SK-N-SH treated with all-trans-retinoic acid at 6 μM for 48 hours (cell line): ENCODE measurements around the gene PARK7.

Source experiments
- ATAC-seq: fragments of 200-7000 bp; cut with Tn5 transposase; 3 replicates; pipeline ENCODE4 v1.9.1; 2020; ENCODE audit warnings: mild to moderate bottlenecking, moderate library complexity
- CSDC2 ChIP-seq: fragments of 250-450 bp; sonication (Bioruptor Pico); IDR thresholded peaks from 2 replicates; pipeline ENCODE4 v1.5.0; 2020; ENCODE audit warnings: mild to moderate bottlenecking, moderate library complexity
- ESRRG ChIP-seq: fragments of 250-450 bp; sonication (Bioruptor Pico); IDR thresholded peaks from 2 replicates; pipeline ENCODE4 v1.6.1; 2021; ENCODE audit warnings: mild to moderate bottlenecking
- GLIS3 ChIP-seq: fragments of 250-450 bp; sonication (Bioruptor Pico); IDR thresholded peaks from 2 replicates; pipeline ENCODE4 v1.5.0; 2020; ENCODE audit warnings: mild to moderate bottlenecking, moderate library complexity
- OSR1 ChIP-seq: fragments of 250-450 bp; sonication (Bioruptor Pico); IDR thresholded peaks from 2 replicates; pipeline ENCODE4 v1.8.0; 2022; ENCODE audit warnings: moderate library complexity, mild to moderate bottlenecking, inconsistent platforms
- POU6F1 ChIP-seq: fragments of 250-450 bp; sonication (Bioruptor Pico); IDR thresholded peaks from 2 replicates; pipeline ENCODE4 v1.8.0; 2021; ENCODE audit warnings: low read depth, mild to moderate bottlenecking, moderate library complexity, borderline replicate concordance
- PPARA ChIP-seq: fragments of 250-450 bp; sonication (Bioruptor Pico); IDR thresholded peaks from 2 replicates; pipeline ENCODE4 v1.5.0; 2020; ENCODE audit warnings: mild to moderate bottlenecking, borderline replicate concordance
- RARB ChIP-seq: fragments of 250-450 bp; sonication (Bioruptor Pico); IDR thresholded peaks from 2 replicates; pipeline ENCODE4 v1.8.0; 2021; ENCODE audit warnings: mild to moderate bottlenecking, moderate library complexity
- SNAI2 ChIP-seq: fragments of 250-450 bp; sonication (Bioruptor Pico); IDR thresholded peaks from 2 replicates; pipeline ENCODE4 v1.5.0; 2020; ENCODE audit warnings: mild to moderate bottlenecking, moderate library complexity
- TCF4 ChIP-seq: fragments of 250-450 bp; sonication (Bioruptor Pico); IDR thresholded peaks from 2 replicates; pipeline ENCODE4 v1.8.0; 2021; ENCODE audit warnings: mild to moderate bottlenecking, moderate library complexity, borderline replicate concordance
- TSHZ2 ChIP-seq: fragments of 250-450 bp; sonication (Bioruptor Pico); IDR thresholded peaks from 2 replicates; pipeline ENCODE4 v1.5.0; 2020; ENCODE audit warnings: mild to moderate bottlenecking, moderate library complexity
- ZFP3 ChIP-seq: fragments of 250-450 bp; sonication (Bioruptor Pico); IDR thresholded peaks from 2 replicates; pipeline ENCODE4 v1.5.0; 2020; ENCODE audit warnings: mild to moderate bottlenecking, moderate library complexity
- ZFP30 ChIP-seq: fragments of 450-650 bp; formaldehyde crosslinking; IDR thresholded peaks from 2 replicates; pipeline ENCODE4 v1.5.0; 2022; ENCODE audit warnings: mild to moderate bottlenecking, moderate library complexity
- ZNF70 ChIP-seq: fragments of 450-650 bp; formaldehyde crosslinking; IDR thresholded peaks from 2 replicates; pipeline ENCODE4 v1.5.0; 2020; ENCODE audit warnings: mild to moderate bottlenecking, moderate library complexity
- ZNF8 ChIP-seq: fragments of 450-650 bp; formaldehyde crosslinking; IDR thresholded peaks from 2 replicates; pipeline ENCODE4 v1.5.0; 2020; ENCODE audit warnings: mild to moderate bottlenecking, moderate library complexity
- TF ChIP-seq, protein P1 (sequence below): fragments of 250-450 bp; sonication (Bioruptor Pico); IDR thresholded peaks from 2 replicates; pipeline ENCODE4 v1.8.0; 2020; ENCODE audit warnings: mild to moderate bottlenecking, moderate library complexity, borderline replicate concordance
- TF ChIP-seq, protein P2 (sequence below): fragments of 250-450 bp; sonication (Bioruptor Pico); IDR thresholded peaks from 2 replicates; pipeline ENCODE4 v1.5.1; 2021; ENCODE audit warnings: mild to moderate bottlenecking, moderate library complexity
- TF ChIP-seq, protein P3 (sequence below): fragments of 250-450 bp; sonication (Bioruptor Pico); IDR thresholded peaks from 2 replicates; pipeline ENCODE4 v1.5.1; 2020; ENCODE audit warnings: low read depth, mild to moderate bottlenecking, moderate library complexity

PARK7 gene

DNA sequence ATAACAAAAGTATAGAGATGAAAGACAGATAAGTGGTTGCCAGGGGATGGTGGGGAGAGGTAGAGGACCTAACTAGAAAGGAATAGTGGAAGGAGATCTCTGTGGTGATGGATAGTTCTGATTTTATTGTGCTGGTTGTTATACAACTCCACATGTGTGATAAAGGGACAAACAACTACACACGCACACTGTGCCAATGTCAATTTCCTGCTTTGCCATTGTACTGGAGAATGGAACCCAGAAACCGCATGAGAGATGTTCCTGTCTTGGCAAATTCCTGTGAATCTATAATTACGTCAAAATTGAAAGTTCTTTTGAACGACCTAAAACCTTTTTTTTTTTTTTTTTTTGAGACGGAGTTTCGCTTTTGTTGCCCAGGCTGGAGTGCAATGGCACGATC lies 31.9 kb upstream of the PARK7 start:
- TF ChIP-seq, protein P1, sequence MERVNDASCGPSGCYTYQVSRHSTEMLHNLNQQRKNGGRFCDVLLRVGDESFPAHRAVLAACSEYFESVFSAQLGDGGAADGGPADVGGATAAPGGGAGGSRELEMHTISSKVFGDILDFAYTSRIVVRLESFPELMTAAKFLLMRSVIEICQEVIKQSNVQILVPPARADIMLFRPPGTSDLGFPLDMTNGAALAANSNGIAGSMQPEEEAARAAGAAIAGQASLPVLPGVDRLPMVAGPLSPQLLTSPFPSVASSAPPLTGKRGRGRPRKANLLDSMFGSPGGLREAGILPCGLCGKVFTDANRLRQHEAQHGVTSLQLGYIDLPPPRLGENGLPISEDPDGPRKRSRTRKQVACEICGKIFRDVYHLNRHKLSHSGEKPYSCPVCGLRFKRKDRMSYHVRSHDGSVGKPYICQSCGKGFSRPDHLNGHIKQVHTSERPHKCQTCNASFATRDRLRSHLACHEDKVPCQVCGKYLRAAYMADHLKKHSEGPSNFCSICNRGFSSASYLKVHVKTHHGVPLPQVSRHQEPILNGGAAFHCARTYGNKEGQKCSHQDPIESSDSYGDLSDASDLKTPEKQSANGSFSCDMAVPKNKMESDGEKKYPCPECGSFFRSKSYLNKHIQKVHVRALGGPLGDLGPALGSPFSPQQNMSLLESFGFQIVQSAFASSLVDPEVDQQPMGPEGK (CRISPR knock-in tag): no peak
- no peak for TF ChIP-seq CSDC2 (CRISPR knock-in tag)
- TF ChIP-seq TSHZ2 (CRISPR knock-in tag): no peak
- TF ChIP-seq ZNF8 (CRISPR knock-in tag): no peak
- ATAC-seq: no peak; the same call in 2 of the 3 replicates

DNA sequence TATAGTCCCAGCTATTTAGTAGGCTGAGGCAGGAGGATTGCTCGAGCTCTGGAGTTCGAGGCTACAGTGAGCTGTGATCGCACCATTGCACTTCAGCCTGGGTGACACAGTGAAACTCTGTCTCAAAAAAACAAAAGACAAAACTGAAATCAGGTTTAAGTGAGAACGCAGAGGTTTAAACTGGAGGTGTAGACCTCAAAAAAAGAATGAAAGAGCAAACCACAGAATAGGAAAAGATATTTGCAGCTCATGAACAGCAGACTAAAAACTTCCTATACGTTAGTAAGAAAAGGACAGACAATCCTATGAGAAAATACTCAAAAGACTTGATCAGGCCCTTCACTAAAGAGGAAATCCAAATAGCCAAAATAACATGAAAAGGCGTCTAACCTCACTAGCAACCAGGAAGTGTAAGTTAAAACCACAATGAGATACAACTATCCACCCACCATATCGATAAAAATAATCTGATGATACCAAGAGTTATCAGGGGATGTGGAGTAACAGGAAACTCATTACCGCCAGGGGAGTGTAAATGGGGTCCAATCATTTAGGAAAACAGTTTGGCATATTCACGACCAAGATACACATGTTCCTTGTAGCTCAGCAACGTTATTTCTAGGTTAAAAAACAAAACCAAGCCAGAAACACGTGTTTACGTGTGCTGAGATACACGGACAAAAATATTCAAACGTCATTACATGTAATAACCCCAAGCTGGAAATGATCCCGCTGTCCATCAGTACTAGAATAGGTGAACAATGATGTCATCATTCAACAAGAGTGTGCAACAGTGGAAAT lies 30.7 kb upstream of the PARK7 start:
- TF ChIP-seq CSDC2 (CRISPR knock-in tag): no peak
- no peak for TF ChIP-seq TSHZ2 (CRISPR knock-in tag)
- no peak for TF ChIP-seq OSR1 (CRISPR knock-in tag)
- TF ChIP-seq ZNF8 (CRISPR knock-in tag): no peak
- TF ChIP-seq, protein P2, sequence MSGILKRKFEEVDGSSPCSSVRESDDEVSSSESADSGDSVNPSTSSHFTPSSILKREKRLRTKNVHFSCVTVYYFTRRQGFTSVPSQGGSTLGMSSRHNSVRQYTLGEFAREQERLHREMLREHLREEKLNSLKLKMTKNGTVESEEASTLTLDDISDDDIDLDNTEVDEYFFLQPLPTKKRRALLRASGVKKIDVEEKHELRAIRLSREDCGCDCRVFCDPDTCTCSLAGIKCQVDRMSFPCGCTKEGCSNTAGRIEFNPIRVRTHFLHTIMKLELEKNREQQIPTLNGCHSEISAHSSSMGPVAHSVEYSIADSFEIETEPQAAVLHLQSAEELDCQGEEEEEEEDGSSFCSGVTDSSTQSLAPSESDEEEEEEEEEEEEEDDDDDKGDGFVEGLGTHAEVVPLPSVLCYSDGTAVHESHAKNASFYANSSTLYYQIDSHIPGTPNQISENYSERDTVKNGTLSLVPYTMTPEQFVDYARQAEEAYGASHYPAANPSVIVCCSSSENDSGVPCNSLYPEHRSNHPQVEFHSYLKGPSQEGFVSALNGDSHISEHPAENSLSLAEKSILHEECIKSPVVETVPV (CRISPR knock-in tag): no peak
- no peak for TF ChIP-seq POU6F1 (CRISPR knock-in tag)
- no peak for ATAC-seq

- no peak for TF ChIP-seq SNAI2 (CRISPR knock-in tag)
- no peak for TF ChIP-seq PPARA (CRISPR knock-in tag)
- no peak for TF ChIP-seq ZFP30 (CRISPR knock-in tag)
- TF ChIP-seq, protein P3, sequence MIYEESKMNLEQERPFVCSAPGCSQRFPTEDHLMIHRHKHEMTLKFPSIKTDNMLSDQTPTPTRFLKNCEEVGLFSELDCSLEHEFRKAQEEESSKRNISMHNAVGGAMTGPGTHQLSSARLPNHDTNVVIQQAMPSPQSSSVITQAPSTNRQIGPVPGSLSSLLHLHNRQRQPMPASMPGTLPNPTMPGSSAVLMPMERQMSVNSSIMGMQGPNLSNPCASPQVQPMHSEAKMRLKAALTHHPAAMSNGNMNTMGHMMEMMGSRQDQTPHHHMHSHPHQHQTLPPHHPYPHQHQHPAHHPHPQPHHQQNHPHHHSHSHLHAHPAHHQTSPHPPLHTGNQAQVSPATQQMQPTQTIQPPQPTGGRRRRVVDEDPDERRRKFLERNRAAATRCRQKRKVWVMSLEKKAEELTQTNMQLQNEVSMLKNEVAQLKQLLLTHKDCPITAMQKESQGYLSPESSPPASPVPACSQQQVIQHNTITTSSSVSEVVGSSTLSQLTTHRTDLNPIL: no peak
- no peak for TF ChIP-seq TCF4
- TF ChIP-seq ZNF70 (CRISPR knock-in tag): no peak
- no peak for TF ChIP-seq RARB (CRISPR knock-in tag)
- TF ChIP-seq ZFP3 (CRISPR knock-in tag): no peak
- TF ChIP-seq ZNF8 (CRISPR knock-in tag): no peak
- no peak for TF ChIP-seq ESRRG
- TF ChIP-seq, protein P2 (CRISPR knock-in tag): no peak
- TF ChIP-seq GLIS3 (CRISPR knock-in tag): no peak
- no peak for ATAC-seq
Observed at GRCh38 chr1:7931446-7931812, 30.1 kb upstream of the PARK7 start.
